Brain microvascular endothelial cell (primary cell): ENCODE data around the gene PSPH.
"Not testable (repeated sequence)": the region's sequence is repeated elsewhere in the genome, so short reads cannot be mapped to it uniquely, and the experiment has no call there.

Experiments
- DNase-seq: peaks from one replicate; pipeline ENCODE4 v3.0.0-alpha.2; 2020
- H3K27ac ChIP-seq: fragments of 250-450 bp; sonication (Bioruptor Pico); 2 replicates; pipeline ENCODE4 v1.5.1; 2020; ENCODE audit warnings: mild to moderate bottlenecking, moderate library complexity
- H3K27me3 ChIP-seq: fragments of 250-450 bp; sonication (Bioruptor Pico); replicated peaks from 2 replicates; pipeline ENCODE4 v1.5.1; 2020; ENCODE audit warnings: mild to moderate bottlenecking
- H3K36me3 ChIP-seq: fragments of 250-450 bp; sonication (Bioruptor Pico); replicated peaks from 2 replicates; pipeline ENCODE4 v1.5.1; 2020; ENCODE audit warnings: mild to moderate bottlenecking
- H3K4me3 ChIP-seq: 2 replicates; pipeline ENCODE4 v1.5.1; 2011; ENCODE audit warnings: low read depth, mild to moderate bottlenecking, control low read depth, low read length, moderate library complexity
- in situ Hi-C: cut with HindIII; loops from 2 replicates; pipeline ENCODE4 v1.10.0; 2017; ENCODE audit warnings: low sequenced_read_pairs, low pct_ligation_motif_present
- TF ChIP-seq, protein P1 (sequence below): IDR thresholded peaks from 2 replicates; pipeline ENCODE4 v1.5.1; 2011; ENCODE audit warnings: low read depth, mild to moderate bottlenecking, moderate library complexity, low read length, control low read depth, inconsistent platforms; ENCODE audit errors: missing control alignments

Gene PSPH

DNA sequence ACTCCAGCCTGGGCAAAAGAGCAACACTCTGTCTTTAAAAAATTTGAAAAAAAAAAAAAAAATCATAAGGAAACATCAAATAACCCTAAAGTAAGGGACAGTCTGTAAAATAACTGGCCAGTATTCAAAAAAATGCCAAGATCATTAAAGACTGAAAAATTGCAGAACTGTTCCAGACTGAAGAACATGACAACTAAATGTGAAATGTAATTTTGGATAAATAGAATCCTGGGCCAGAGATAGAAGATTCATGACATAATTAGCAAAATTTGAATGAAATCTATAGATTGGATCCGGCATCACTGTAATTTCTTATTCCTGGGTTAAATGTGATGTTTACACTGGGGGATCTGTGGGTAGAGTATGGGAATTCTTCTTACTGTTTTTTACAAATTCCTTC is 3.0 kb downstream of the PSPH start:
- Histone ChIP-seq H3K36me3 (peaks cover 5% of the 10 kb centered on the region), H3K27me3 (no peaks in the 10 kb centered on the region), H3K27ac (peak overlapping the region; percentile 95), H3K4me3 (no peak overlapping the region)
- DNase-seq, result no peak
- TF ChIP-seq, protein P1, sequence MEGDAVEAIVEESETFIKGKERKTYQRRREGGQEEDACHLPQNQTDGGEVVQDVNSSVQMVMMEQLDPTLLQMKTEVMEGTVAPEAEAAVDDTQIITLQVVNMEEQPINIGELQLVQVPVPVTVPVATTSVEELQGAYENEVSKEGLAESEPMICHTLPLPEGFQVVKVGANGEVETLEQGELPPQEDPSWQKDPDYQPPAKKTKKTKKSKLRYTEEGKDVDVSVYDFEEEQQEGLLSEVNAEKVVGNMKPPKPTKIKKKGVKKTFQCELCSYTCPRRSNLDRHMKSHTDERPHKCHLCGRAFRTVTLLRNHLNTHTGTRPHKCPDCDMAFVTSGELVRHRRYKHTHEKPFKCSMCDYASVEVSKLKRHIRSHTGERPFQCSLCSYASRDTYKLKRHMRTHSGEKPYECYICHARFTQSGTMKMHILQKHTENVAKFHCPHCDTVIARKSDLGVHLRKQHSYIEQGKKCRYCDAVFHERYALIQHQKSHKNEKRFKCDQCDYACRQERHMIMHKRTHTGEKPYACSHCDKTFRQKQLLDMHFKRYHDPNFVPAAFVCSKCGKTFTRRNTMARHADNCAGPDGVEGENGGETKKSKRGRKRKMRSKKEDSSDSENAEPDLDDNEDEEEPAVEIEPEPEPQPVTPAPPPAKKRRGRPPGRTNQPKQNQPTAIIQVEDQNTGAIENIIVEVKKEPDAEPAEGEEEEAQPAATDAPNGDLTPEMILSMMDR, result no peak
- in situ Hi-C loops, result no loop called here

DNA sequence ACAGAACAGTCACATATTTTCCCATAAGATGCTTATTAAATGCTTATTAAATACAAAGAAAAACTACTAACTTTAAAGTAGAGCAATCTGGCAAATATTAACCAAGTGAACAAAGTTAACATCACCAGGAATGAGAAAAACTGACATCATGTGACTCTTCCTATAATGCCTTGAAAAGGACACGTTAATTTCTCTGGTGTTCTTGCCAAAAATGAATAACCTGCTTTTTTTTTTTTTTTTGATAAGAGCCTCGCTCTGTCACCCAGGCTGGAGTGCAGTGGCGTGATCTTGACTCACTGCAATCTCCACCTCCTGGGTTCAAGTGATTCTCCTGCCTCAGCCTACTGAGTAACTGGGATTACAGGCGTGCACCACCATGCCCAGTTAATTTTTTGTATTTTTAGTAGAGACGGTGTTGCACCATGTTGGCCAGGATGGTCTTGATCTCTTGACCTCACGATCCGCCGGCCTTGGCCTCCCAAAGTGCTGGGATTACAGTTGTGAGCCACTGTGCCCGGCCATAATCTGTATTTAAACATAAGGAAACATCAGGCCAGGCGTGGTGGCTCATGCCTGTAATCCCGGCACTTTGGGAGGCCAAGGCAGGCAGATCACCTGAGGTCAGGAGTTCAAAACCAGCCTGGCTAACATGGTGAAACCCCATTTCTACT is 3.7 kb downstream of the PSPH start:
- H3K27me3 ChIP-seq, H3K4me3 ChIP-seq, H3K36me3 ChIP-seq, in situ Hi-C loops, DNase-seq: not testable (repeated sequence)
- peak overlapping the region; percentile 95 for H3K27ac ChIP-seq

DNA sequence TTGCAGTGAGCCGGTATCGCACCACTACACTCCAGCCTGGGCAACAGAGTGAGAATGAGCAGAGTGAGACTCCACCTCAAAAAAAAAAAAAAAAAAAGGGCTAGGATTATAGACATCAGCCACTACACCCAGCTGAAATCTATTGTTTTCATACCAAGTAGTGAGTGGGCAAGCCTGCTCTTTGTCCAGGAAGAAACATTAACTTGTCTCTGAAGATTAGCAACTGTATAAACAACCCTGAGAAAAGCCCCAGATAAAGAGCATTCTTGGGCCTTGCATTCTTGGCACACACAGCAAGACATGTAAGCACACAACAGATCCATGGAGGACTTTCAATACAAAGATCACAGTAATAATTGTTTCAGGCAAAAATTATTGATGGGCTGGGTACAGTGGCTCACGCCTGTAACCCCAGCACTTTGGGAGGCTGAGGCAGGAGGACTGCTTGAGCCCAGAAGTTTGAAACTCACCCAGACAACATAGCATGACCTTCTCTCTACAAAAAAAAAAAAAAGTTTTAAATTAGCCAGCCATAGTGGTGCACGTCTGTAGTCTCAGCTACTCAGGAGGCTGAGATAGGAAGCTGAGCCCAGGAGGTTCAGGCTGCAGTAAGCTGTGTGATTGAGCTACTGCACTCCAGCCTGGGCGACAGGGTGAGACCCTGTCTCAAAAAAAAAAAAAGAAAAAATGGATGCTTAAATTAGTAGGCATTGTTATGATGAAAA is 4.4 kb downstream of the PSPH start:
- Histone ChIP-seq H3K4me3 (no peak overlapping the region), H3K27ac (peak overlapping the region; percentile 95), H3K36me3 (no peaks in the 10 kb centered on the region), H3K27me3 (no peaks in the 10 kb centered on the region)
- peak; percentile 94 for DNase-seq
- TF ChIP-seq, protein P1, result no peak
- in situ Hi-C loops, result no loop called here

DNA sequence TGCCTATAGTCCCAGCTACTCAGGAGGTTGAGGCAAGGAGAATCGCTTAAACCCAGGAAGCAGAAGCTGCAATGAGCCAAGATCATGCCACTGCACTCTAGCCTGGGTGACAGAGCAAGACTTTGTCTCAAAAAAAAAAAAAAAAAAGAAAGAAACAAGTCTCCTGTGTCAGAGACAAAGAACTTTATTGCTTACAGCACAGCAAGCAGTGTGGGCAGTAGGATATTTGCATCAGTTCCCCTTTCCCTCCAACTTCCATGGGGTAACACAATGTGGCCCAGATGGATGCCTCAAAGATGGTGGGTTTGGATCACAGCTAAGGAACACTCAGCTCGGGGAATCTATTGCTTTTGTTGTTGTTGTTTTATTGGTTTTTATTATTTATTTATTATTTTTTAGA is 5.5 kb downstream of the PSPH start:
- H3K4me3 ChIP-seq, H3K36me3 ChIP-seq, H3K27me3 ChIP-seq, H3K27ac ChIP-seq, DNase-seq, in situ Hi-C loops: not testable (repeated sequence)

DNA sequence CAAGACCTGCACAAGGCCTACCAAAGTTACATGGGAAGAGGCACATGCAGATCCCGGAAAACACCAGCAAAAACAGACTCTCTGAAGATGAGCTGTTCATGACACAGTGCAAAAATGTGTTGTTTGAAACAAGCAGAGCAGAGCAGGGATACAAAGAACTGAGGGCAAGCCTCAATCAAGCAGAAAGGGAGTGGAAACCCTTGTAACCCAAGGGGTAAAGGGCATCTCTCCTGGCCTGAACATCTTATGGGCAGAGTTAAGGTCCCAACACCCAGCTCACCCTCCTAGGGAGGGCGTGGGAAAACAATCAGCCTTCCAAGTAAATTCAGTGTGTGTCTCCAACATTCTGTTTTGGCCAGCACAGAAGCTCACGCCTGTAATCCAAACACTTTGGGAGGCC is 10.5 kb downstream of the PSPH start:
- Histone ChIP-seq H3K36me3 (no peaks in the 10 kb centered on the region), H3K27me3 (no peaks in the 10 kb centered on the region), H3K4me3 (no peak overlapping the region), H3K27ac (no peak overlapping the region)
- DNase-seq, result no peak
- in situ Hi-C loops, result no loop called here
- TF ChIP-seq, protein P1, result no peak

DNA sequence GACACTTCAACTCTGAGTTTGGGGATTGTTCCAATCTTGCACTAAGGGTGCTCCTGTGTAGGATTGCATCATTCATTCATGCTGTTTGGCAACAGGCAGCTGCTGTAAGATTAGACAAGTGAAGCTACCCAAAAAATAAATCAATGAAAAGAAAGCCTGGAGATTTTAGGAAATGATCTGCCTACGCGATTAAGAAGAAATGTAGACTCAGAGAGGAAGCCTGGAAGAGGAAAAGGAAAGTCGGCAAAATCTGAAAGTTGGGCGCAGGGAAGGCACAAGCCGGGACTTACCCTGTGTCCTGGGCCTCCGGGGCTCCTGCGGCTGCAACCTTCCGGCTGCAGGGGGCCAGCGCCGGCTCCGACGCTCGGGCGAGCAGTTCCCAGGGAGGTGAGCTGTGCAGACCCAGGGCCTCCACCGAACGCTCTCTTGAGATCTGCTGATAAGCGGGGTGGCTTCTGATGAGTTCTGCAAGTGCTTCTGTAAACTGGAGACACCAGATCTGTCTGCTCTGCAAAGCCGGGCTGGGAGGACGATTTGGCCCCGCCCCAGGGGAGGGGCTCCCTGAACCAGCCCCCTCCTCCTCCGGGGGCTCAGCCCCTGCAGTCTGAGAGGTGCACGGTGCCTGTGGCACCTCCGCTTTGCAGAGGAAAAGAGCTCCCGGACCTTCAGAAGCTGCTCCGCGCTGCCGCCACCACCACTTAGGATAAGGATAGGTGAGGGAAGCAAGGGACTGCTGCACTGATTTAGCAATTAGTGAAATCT is 17.4 kb downstream of the PSPH start:
- peaks cover 14% of the 10 kb centered on the region for H3K36me3 ChIP-seq
- in situ Hi-C loops, result no loop called here
- peak; percentile 53 for DNase-seq
- TF ChIP-seq, protein P1, result peak; percentile 63
- H3K27me3 ChIP-seq, result no peaks in the 10 kb centered on the region
- H3K27ac ChIP-seq, result peak overlapping the region; percentile 50
- H3K4me3 ChIP-seq, result peak overlapping the region; percentile 68

DNA sequence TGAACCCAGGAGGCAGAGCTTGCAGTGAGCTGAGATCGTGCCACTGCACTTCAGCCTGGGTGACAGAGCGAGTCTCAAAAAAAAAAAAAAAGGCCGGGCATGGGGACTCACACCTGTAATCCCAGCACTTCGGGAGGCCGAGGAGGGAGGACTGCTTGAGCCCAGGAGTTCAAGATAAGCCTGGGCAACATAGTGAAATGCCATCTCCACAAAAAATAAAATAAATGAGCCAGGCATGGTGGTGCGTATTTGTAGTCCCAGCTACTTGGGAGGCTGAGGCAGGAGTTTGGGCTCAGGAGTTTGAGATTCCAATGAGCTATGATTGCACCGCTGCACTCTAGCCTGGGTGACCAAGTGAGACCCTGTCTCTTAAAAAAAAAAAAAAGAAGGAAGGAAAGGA is 18.7 kb downstream of the PSPH start:
- H3K27ac ChIP-seq, DNase-seq, H3K27me3 ChIP-seq, in situ Hi-C loops, H3K4me3 ChIP-seq: not testable (repeated sequence)
- peaks cover 22% of the 10 kb centered on the region for H3K36me3 ChIP-seq

DNA sequence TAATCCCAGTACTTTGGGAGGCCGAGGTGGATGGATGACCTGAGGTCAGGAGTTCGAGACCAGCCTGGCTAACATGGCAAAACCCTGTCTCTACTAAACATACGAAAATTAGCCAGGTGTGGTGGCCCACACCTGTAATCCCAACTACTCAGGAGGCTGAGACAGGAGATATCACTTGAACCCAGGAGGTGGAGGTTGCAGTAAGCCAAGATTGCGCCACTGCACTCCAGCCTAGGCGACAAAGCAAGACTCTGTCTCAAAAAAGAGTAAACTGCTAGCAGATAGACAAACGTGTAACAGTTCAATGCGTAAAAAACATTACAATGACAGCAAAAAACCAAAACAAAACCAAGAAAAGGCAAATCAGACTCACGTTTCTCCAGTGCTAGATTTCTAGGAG is 19.7 kb downstream of the PSPH start:
- H3K27ac ChIP-seq, DNase-seq, H3K27me3 ChIP-seq, H3K4me3 ChIP-seq, in situ Hi-C loops: not testable (repeated sequence)
- H3K36me3 ChIP-seq, result peaks cover 24% of the 10 kb centered on the region
